ENCODE data around the gene SCAPER. TPM values are rescaled to one million over a fixed set of nuclear protein-coding genes. Genes with fewer than 3 reads are reported as not detected.

The SCAPER gene
- total and polyA plus RNA-seq, 10 of the 15 experiments (the other 5 are each of a cell fraction or from before 2014, with no cell fraction given), result 1.0 to 7.7 (median 3.9) TPM

DNA sequence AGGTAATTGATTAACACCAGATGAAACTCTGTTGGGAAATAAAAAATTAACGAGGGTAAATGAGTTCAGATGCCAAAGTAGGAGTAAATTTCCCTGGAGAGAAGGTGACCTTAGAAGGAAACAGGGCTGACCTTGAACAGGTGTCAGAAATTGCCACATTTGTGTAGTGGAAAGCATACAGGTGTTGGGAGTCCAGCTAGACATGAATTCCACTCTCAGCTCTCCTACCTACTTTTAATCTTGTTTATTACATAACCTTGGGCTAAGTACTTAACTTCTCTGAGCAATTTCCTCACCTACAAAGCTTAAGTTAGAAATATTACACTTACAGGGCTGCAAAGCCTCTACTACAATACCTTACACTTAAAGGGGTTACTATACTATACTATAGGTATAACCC is 472.5 kb downstream of the SCAPER start:
- POLR2A ChIA-PET, result no interaction called here
- TF ChIP-seq, protein P1, sequence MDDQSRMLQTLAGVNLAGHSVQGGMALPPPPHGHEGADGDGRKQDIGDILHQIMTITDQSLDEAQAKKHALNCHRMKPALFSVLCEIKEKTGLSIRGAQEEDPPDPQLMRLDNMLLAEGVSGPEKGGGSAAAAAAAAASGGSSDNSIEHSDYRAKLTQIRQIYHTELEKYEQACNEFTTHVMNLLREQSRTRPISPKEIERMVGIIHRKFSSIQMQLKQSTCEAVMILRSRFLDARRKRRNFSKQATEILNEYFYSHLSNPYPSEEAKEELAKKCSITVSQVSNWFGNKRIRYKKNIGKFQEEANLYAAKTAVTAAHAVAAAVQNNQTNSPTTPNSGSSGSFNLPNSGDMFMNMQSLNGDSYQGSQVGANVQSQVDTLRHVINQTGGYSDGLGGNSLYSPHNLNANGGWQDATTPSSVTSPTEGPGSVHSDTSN (IDR thresholded peaks at IDR 0.05; ENCODE audit: insufficient replicate concordance, low read depth, low read length), result no peak
- TF ChIP-seq JUND (IDR thresholded peaks at IDR 0.05; ENCODE audit: low read depth, low read length) (no peak), SMC3 (IDR thresholded peaks at IDR 0.05; ENCODE audit: borderline replicate concordance, low read length) (no peak), MEF2A (IDR thresholded peaks at IDR 0.05; ENCODE audit: insufficient read depth, low read depth, low read length) (no peak), KAT2A (conservative IDR thresholded peaks at IDR 0.05; ENCODE audit: control insufficient read depth, low read depth, low read length) (no peak), NFIC (IDR thresholded peaks at IDR 0.05; ENCODE audit: low read depth, low read length) (no peak), RCOR1 (conservative IDR thresholded peaks at IDR 0.05; ENCODE audit: low read depth, low read length) (no peak), SP1 (IDR thresholded peaks at IDR 0.05; ENCODE audit: low read depth, low read length) (no peak), ATF7 (IDR thresholded peaks at IDR 0.05; ENCODE audit: low read depth) (no peak), SUPT20H (IDR thresholded peaks at IDR 0.05; ENCODE audit: borderline replicate concordance, control insufficient read depth, low read depth, low read length) (no peak)
- TF ChIP-seq, protein P2, sequence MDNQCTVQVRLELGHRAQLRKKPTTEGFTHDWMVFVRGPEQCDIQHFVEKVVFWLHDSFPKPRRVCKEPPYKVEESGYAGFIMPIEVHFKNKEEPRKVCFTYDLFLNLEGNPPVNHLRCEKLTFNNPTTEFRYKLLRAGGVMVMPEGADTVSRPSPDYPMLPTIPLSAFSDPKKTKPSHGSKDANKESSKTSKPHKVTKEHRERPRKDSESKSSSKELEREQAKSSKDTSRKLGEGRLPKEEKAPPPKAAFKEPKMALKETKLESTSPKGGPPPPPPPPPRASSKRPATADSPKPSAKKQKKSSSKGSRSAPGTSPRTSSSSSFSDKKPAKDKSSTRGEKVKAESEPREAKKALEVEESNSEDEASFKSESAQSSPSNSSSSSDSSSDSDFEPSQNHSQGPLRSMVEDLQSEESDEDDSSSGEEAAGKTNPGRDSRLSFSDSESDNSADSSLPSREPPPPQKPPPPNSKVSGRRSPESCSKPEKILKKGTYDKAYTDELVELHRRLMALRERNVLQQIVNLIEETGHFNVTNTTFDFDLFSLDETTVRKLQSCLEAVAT (IDR thresholded peaks at IDR 0.05), result no peak
- TF ChIP-seq, protein P3, sequence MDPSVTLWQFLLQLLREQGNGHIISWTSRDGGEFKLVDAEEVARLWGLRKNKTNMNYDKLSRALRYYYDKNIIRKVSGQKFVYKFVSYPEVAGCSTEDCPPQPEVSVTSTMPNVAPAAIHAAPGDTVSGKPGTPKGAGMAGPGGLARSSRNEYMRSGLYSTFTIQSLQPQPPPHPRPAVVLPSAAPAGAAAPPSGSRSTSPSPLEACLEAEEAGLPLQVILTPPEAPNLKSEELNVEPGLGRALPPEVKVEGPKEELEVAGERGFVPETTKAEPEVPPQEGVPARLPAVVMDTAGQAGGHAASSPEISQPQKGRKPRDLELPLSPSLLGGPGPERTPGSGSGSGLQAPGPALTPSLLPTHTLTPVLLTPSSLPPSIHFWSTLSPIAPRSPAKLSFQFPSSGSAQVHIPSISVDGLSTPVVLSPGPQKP (IDR thresholded peaks at IDR 0.05; ENCODE audit: low read depth, low read length), result no peak
- no peaks in the 10 kb centered on the region; the same call in 2 of the 3 replicates for H3K9me3 ChIP-seq (replicated peaks; ENCODE audit: control insufficient read depth, insufficient read depth, low read length)
- no peak overlapping the region for H3K4me2 ChIP-seq (ENCODE audit: control insufficient read depth, insufficient read depth)
- no peak for DNase-seq (ENCODE audit: low read depth, low spot score)
- no peak overlapping the region for H3K4me3 ChIP-seq
- no TSS peak for BruUV-seq (replicated peaks)
- CTCF ChIA-PET, result interaction anchor here (0.6 kb wide), 1 partner anchor 129 kb away, joined by 5 read pairs; no protein-coding TSS in a partner anchor
- no peaks in the 10 kb centered on the region for H3K27me3 ChIP-seq (replicated peaks in 1 of 2; ENCODE audit: control insufficient read depth in 2 of 2, insufficient read depth in 2 of 2, low read length in 1 of 2)
- H3K27ac ChIP-seq (ENCODE audit: control insufficient read depth, insufficient read depth), result no peak overlapping the region
- no peak overlapping the region for H2AFZ ChIP-seq (ENCODE audit: control insufficient read depth, low read depth, low read length)
- no peaks in the 10 kb centered on the region for H3K36me3 ChIP-seq (ENCODE audit: control insufficient read depth in 2 of 2, insufficient read depth in 2 of 2, low read length in 1 of 2)
- RAD21 ChIA-PET (ENCODE audit: unreplicated experiment), result no interaction called here
- no peak for FAIRE-seq
- intact Hi-C loops (cut with micrococcal nuclease; ENCODE audit: unreplicated experiment) (no loop called here), in situ Hi-C loops (cut with MboI) (no loop called here)
- no peaks in the 10 kb centered on the region for H3K79me2 ChIP-seq (ENCODE audit: control insufficient read depth, insufficient read depth, low read length)
- no peak overlapping the region for H3K9ac ChIP-seq (ENCODE audit: control insufficient read depth, insufficient read depth, low read length)
- 100% methylated on average over 1 of the region's 1 CpG for WGBS (ENCODE audit: insufficient coverage, insufficient replicate concordance, low lambda C conversion rate, missing lambda C conversion rate)
- SMC1A ChIA-PET (ENCODE audit: uncharacterized antibody, unreplicated experiment), result no interaction called here
- no peak for ATAC-seq
- H3K4me1 ChIP-seq (ENCODE audit: control insufficient read depth, insufficient read depth, low read length), result no peaks in the 10 kb centered on the region
- no peaks in the 10 kb centered on the region for H4K20me1 ChIP-seq (ENCODE audit: control insufficient read depth, insufficient read depth)

Data from GM12878 (cell line).